ENCODE data around the gene LHX4.

Gene LHX4

DNA sequence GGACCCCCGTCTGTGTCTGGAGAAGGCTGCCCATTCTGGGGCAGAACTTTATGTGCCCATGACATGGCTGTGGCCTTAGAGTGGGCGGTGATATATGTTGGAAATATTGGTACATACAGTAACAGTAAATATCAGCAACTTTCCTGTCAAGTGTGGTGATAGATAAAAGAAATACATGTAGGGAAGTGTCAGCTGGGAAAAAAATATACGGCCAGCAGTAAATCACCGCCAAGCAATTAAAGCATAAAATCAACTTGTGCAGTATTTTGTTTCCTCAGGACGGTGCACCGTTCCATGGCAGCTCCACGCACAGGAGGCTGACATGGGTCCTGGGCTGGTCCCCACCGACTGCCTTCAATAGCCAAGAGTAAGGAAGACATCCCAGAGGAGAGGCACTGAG is 27.4 kb downstream of the LHX4 start:
- DNase-seq (ENCODE audit: low read depth, low spot score) = no peak

DNA sequence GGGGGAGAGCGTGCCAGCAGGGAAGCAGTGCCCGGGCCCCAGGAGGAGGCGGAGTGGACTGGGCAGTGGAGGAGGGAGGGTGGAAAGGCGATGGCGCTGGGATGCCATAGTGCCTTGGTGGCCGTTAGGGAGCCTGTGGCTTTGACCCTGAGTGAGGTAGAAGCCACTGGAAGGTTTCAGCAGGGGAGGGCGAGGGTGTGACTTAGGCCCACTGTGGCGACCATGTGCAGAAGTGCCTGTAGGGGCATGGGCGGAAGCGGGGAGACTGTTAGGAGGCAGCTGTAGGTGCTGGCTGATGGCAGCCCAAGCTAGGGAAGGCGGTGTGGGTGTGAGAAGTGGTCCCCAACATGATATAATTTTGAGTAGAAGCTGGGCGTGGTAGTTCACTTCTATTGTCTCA is 28.2 kb downstream of the LHX4 start:
- DNase-seq (ENCODE audit: low read depth, low spot score) = no peak

DNA sequence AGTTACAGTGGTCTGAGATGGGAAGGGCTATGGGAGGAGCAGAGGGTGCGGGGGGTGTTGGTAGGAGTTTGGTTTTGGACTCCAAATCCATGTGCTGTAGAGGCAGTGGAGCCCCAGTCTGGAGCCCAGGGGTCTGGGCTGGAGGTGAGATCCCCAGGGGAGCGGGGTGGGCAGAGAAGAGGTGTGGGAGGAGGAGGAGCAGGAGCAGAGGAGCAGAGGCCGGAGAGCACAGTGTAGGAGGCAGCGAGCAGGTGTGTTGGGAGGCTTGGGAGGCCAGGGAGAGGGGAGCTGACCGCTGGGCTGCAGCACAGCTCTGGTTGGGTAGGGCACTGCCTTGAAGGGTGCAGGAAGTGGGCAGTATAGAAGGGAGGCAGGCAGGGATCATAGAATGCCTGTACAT is 28.9 kb downstream of the LHX4 start:
- DNase-seq (ENCODE audit: low read depth, low spot score) = no peak

DNA sequence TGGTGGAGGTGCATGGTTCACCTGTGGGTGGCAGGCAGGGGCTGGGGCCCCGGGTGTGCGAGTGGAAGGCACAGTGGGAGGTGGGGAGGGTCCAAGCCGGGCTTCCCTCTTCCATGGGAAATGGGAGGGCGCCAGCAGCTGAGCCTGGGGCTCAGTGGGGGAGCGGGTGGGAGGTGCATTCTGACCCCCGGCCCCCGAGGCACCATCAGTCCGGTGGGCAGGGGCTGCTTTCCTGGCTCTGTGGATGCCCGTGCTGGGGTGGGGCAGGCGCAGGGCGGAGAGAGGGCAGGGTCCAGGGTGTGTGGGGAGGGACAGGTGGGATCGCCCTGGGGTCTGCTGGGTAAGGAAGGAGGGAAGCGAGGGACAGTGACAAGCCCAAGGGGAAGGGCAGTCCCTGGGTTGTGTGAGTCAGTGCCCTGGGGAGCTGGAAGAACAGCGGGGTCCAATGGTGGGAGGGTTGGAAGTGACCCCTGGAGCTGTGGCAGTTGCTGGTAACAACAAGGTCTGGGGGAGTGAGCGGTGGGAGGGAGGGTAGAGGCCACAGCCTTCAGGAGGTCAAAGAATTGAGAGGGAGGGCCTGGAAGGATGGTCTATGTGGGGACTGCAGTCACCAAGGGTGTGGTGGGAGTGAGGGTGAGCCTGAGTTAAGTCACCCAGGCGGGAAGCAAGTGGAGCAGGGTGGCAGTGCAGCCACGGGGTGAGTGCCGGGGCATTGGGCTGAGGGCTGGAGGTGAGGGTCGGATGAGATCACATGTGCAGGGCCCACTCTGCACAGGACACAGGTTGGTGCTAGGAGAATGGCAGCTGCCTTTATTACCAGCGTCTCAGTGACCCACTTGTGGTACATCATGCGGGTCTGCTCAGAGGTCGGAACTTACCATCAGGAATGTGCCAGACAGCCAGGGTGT is 29.6 kb downstream of the LHX4 start:
- no peak for DNase-seq (ENCODE audit: low read depth, low spot score)

DNA sequence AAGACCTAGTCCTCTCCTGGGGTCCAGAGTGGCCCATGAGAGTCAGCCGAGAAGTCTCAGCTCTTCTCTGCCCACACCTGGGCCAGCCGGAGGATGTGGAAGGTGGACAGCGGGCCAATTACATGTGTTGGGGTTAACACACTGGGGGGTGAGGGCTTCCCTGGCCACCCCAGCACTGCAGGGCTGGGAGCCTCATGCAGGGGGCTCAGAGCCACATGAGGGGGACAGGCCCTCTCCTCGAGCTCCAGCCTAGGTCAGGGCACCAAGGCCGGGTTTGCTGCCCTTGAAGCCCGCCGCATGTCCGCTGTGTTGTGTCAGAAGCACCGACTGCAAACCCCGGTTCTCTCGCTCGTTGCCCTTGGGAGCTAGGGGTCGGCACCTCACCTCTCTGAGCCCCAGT is 30.5 kb downstream of the LHX4 start:
- DNase-seq (ENCODE audit: low read depth, low spot score) = no peak

DNA sequence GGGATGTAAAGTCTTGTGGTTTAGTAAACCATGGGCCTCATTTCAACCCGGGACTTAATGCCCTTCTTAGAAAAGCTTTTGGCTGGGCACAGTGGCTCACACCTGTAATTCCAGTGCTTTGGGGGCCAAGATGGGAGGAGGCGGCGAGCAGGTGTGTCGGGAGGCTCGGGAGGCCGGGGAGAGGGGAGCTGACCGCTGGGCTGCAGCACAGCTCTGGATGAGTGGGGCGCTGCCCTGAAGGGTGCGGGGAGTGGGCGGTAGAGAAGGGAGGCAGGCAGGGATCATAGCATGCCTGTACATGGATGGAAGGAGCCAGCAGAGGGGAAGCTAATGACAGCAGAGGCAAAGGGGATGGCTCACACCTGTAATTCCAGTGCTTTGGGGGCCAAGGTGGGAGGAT is 31.0 kb downstream of the LHX4 start:
- DNase-seq (ENCODE audit: low read depth, low spot score) = no peak

DNA sequence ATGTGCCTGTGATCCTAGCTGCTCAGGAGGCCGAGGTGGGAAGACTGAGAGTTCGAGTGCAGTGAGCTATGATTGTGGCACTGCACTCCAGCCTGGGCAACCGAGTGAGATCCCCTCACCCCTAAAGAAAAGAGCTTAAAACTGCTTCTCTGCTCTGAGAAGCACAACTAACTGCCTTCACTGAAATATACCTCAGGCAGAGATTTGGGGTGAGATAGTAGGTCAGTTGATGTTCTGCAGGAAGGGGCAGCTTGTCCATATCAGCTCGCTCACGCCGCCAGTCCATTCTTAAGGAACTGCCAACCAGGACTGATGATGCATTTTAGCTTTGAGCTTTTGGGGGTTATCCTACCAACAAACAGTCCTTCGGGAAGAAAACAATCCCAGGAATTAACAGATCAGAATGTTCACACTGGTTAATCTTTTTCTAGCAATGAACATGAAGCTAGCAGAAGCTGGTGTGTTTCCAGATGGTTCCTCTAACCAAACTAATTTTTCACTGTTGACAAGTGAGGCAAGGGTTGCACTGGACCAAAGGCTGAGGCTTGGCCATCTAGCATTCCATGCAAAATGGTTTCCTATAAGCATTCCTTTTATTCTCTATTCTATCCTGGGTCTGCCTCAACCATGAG is 31.6 kb downstream of the LHX4 start:
- no peak for DNase-seq (ENCODE audit: low read depth, low spot score)

DNA sequence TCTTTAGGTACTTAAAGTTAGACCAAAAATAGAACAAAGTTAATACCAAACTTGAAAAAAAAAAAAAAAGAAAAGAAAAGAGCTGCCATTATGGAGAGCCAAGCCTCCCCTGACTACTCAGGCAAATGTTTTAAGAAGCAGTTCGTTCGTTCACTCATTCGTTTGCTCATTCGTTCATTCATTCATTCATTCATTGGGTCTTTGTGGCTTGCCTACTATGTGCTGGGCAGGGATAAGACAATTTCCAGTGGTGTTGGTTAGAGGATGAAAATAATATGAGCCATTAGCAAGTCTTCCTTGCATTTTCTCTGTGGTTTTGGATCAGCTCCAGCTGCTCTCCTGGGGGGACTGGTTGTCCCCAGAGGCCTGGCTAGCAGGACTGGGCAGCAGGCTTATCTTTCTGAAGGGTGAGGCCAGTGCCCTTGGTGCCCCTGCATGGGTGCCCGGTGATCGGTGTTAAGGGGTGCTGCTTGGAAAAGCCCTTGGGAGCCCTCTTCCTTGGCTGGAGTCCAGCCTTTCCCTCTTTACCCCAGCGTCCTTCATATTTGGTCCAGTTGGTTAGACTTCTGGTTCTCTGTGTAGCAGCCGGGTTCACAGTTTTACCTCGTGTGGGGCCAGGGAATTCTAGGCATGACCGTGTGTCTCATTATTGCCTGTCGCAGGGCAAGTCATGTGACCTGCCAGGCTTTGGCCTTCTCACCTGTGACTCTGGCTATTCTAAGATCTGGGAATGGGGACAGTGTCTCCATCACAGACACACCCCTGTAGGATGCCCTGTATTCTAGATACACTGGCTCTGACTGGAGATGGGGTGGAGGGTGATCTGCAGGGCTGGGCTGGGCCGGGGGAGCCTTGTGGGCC is 32.8 kb downstream of the LHX4 start:
- DNase-seq (ENCODE audit: low read depth, low spot score) = no peak

DNA sequence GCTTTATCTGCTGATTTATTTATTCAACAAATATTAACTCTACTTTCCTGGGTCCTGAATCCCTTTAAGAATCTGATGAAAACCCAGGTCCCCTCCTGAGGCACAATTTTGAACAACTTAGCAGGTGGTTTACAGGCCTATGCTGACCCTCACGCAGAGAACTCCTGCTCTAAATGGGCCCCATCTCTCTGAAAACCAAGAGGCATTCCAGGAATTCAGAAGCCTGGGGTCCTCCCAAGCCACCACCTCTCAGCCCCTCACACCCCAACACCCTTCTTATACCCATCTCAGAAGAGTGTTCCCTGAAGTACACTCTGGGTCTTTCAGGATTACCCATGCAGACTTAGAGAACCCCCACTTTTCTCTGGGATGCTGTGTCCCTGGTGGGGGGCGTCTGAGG is 34.5 kb downstream of the LHX4 start:
- DNase-seq (ENCODE audit: low read depth, low spot score) = no peak

DNA sequence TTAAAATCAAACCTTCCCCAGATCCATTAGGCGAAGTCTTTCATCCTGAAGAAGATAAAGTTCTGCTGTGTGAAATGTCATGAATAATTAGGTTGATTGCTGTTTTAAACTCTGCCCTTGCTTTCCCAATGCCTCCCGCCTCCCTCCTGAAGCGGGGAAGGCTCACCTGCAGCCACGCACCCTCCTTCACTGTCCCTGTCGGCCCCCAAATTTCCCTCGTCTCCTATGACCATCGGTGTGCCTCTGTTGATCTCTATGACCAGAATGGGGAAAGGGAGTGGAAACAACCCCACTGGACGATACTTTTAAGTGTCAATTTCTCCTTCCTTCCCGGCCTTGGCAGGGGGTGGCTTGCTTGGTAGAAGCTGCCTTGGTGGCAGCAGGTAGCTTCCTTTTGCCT is 35.1 kb downstream of the LHX4 start:
- no peak for DNase-seq (ENCODE audit: low read depth, low spot score)

DNA sequence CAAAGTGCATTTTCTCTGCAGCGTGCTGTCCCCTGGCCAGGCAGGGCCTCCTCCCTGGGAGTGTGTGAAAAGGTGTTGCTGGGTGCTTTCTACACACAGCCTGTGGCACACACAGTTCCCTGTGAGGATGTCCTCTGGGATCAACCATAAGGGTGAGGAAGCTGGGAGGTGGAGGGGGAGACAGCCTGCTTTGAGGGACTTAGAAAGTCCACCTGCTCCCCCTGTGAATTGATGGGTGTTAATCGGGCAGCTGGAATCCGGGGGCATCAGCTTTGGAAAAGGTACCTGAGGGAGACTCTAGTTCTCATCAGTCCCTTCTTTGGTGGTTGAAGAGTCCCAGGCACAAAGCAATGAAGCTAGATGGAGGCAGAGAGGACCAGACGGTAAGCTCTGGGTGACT is 35.8 kb downstream of the LHX4 start:
- DNase-seq (ENCODE audit: low read depth, low spot score) = no peak

DNA sequence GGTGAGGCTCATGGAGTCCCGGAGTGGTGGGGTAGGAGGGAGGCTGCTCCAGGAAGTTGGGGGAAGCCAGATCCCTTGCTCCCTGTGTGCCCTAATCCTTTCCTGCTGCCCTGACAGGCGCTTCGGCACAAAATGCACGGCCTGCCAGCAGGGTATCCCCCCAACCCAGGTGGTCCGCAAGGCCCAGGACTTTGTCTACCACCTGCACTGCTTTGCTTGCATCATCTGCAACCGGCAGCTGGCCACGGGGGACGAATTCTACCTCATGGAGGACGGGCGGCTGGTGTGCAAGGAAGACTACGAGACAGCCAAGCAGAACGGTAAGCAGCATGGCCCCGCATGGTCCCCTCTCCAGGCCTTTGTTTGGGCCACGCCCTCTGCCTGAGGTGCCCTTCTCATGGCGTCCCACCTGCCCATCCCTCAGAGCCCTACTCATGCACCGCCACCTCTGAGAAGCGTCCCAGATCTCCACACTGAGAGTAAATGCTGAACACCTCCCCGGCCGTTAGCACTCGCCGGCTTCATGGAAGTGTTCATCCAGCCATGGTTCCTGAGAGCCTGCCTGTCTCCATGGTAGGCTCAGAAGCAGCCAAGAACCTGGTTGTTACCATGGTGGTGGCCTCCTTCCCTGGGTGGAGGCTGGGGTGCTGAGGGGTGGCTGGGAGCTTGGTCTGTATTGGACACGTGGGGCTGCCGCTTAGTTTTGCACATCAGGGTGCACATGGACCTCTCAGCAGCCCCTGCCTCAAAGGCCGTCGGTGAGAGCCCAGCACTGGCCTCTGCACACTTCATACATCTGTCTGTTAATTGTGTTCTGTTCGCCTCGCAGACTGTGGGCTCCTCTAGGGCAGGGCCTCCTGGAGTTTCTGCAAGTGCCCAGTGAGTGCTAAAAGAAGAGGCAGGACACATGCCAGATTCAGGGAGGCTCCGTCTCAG is 36.5 kb downstream of the LHX4 start:
- no peak for DNase-seq (ENCODE audit: low read depth, low spot score)

DNA sequence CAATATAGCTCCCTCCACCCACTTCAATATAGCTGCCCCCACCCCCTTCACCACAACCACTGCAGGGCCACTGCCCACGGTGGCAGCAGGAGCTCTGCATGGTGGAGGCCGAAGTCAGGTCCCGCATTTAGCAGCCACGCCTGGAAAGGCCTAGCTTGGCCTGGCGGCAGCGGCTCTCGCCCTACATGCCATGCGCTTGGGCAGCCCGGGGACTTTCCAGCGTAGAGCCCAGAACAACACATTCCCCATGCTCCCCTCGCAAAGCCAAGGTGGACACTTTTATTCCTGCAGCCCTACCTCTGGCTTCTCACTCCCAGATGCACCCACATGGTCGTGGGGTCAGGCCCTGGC is 37.1 kb downstream of the LHX4 start:
- no peak for DNase-seq (ENCODE audit: low read depth, low spot score)

DNA sequence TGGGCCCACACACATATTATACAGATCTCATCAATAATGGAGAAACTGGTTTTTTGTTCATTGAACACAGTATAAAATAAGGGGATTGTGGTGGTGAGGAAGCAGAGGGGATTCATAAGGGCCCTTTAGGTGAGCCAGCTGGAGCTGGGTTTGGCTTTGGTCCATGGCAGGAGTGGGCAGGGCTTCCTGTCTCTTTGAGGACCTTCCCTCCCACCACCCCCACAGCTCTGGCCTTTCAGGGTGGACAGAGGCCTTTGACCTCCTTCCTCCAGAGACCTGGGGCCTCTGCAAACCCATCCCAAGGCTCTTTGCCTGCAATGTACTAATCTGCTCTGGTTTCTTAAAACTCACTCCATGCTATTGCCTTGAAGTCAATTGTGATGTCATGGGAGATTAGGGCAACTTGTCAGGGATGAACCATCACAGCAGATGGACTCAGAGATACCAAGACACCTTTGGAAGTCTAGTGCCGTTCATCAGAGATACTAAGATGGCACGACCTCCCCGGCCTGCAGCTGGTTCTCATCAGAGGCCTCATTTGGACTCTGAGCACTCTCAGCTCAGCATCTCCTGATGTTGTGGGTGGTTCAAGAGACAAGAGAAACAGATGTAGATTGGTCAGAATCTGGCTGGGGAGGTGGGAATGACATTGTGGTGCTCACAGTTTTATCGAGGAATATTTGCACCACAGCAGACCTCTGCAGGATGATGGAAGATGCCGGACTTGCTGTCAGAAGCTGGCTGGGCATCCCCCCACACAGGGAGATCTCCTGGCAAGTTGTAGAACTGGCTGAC is 37.9 kb downstream of the LHX4 start:
- no peak for DNase-seq (ENCODE audit: low read depth, low spot score)

DNA sequence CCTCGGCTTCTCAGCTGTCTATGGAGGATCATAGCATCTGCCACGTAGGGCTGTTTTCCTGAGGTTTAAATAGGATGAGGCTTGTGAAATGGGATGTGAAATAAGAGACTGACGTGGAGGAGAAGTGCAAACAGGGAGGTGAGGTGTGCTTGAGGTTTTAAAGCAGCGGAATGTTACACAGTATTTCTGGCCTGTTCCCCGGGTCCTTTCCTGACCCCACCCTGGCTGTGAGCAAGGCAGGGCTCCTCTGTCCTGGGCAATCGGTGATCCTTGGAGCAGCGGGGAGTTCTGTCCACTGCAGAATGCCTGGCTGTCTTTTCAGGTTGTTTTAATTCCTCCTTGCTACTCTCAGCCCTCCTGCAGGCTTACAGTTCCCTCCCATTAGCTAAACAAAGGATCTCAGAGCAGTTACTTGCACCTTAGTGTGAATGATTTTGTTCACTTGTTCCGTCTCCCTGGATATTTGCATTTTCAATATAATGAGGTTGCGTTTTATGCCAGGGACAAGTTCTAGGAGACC is 38.6 kb downstream of the LHX4 start:
- no peak for DNase-seq (ENCODE audit: low read depth, low spot score)

DNA sequence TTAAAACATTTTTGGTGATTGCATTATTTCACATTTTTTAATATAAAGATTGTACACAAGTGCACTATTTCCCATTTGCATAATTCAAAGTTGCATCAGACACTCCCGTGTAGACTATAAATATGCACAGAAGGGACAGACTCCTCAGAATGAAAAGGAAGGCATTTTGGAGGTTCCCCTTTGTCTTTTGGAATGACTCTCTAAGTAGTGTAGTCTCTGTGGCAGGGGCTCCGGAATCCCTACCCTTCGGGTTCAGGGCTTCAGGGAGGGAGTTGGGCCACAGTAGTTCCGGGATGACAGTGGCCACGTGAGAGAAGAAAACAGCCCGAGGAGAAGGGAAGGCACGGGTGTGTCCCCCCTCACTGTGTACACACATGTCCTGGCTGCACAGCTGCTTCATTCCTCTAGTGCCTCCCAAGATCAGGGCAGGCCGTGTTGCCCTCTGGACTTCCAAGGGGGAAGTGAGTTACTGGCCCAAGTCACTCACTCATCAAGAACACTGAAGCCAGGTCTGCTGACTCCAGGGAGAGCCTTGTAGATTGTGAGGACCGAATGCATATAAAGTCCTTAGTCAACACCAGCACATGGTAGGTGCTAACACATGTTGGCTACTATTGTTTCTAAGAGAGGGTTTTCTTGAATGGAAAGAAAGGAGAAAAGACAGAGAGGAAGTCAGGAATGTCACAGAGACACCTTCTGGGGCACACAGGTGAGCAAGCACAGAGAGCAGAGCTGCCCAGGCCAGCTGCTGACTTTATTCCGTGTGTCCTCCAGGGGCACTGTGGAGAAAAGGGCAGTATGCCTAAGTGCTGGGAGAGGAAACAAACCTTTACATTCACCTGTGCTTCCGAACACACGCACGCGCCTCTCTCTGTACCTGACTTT is 39.8 kb downstream of the LHX4 start:
- no peak for DNase-seq (ENCODE audit: low read depth, low spot score)

DNA sequence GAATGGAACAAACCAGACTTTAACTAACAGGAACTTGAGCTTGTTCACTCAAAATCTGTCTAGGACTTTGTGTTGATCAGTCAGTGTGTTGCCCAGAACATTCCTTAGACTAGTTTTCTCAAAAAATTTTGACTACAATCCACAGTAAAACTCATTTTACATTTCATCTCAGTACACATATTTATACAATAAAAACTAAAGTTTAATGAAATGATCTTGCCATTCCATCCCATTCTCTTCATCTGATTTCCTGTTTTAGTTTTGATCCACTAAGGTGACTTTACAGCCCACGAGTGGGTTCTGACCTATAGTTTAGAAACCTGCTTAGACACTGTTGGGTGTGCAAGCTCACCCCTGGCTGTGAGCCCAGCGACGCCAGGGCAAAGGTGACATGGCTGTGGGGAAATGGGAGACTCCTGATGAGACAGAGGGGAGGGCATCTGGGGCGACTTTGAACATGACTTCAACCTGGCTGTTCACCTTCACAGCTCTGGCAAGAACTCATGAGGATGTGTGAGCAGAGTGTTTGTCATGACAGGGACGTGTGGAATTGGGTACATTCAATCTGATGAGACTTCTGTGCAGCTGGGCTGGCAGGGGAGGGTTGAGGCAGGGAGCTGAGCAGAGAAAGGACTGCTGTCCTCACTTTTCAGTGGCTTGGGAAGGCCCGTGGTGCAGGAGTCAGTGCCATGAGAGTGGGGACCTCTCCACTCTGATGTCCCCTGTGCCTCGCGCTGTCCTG is 40.6 kb downstream of the LHX4 start:
- DNase-seq (ENCODE audit: low read depth, low spot score) = no peak

Data from iPS DF 19.7 (cell line).